ENCODE results near the gene BRICD5. TPM values are rescaled to one million over a fixed set of nuclear protein-coding genes. Genes with fewer than 3 reads are reported as not detected.
A peak's percentile ranks its signal among the peaks of the same experiment; 100 is the strongest.
"Not testable (repeated sequence)": the region's sequence is repeated elsewhere in the genome, so short reads cannot be mapped to it uniquely, and the experiment has no call there.

Gene BRICD5
- polyA plus RNA-seq, 1 donor, result 10.5 TPM

DNA sequence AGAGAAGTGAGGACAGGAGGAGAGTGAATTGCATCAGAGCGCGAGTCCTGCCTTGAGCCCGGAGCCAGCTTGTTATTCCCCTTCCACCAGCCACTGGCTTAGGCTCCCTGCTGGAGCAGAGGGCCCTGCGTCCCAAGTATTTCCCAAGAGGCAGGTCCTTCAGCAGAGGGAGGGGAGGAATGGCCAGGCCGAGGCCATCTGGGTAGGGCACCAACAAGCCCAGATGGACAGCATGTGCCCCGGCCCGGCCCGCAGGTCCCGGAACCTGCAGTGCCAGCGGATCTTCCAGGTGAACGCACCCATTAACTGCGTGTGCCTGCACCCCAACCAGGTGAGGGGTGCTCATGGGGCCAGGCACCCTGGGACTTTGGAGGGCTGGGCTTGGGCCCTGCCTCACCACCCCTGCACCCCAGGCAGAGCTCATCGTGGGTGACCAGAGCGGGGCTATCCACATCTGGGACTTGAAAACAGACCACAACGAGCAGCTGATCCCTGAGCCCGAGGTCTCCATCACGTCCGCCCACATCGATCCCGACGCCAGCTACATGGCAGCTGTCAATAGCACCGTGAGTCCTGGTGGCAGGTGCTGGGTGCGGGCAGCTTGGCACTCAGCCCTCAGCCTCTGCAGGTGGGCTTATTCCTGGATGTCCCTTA, 3.8 kb downstream of the BRICD5 start:
- WGBS (ENCODE audit: insufficient coverage, low lambda C conversion rate), result no CpG with 5 or more reads among the region's 23 CpGs
- Histone ChIP-seq H3K36me3 (ENCODE audit: control insufficient read depth, insufficient read depth, low read length) (peaks cover 36% of the 10 kb centered on the region), H3K27ac (ENCODE audit: low read length) (no peak overlapping the region), H3K9me3 (ENCODE audit: control insufficient read depth, low read depth, low read length) (peaks cover 5% of the 10 kb centered on the region), H3K4me3 (ENCODE audit: low read length) (no peak overlapping the region), H3K4me1 (ENCODE audit: control insufficient read depth, insufficient read depth, low read length) (peaks cover 12% of the 10 kb centered on the region), H3K27me3 (ENCODE audit: control insufficient read depth, insufficient read depth, low read length) (no peaks in the 10 kb centered on the region)
- no peak for DNase-seq

DNA sequence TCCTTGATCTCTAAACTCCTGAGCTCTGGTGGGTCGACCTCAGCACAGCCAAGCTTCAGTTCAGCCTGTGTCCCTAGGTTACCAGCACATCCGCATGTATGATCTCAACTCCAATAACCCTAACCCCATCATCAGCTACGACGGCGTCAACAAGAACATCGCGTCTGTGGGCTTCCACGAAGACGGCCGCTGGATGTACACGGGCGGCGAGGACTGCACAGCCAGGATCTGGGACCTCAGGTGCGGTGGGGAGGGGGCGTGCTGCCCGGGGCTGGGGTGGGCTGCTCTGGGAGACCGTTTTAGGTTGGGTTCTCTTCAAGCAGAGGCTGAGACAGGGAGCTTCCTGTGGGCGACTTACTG, 4.3 kb downstream of the BRICD5 start:
- H3K4me3 ChIP-seq (ENCODE audit: low read length), result peak overlapping the region; percentile 93
- WGBS (ENCODE audit: insufficient coverage, low lambda C conversion rate), result 52% methylated on average over 2 of the region's 18 CpGs

DNA sequence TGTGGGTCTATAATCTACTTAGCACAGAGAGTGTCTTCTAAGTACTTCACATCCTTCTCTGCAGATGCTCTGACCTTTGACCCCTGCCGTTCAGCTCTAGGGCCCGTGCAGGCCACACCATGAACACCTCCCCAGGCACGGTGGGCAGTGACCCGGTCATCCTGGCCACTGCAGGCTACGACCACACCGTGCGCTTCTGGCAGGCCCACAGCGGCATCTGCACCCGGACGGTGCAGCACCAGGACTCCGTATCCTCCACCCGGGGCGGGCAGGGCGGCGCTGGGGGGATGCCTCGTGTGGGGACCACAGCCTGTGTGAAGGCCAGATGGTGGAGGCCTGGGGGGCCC, 4.7 kb downstream of the BRICD5 start:
- Histone ChIP-seq H3K27me3 (ENCODE audit: control insufficient read depth, insufficient read depth, low read length) (no peaks in the 10 kb centered on the region), H3K4me3 (ENCODE audit: low read length) (peak overlapping the region; percentile 93), H3K4me1 (ENCODE audit: control insufficient read depth, insufficient read depth, low read length) (peaks cover 11% of the 10 kb centered on the region), H3K27ac (ENCODE audit: low read length) (peak overlapping the region; percentile 93), H3K9me3 (ENCODE audit: control insufficient read depth, low read depth, low read length) (peaks cover 5% of the 10 kb centered on the region), H3K36me3 (ENCODE audit: control insufficient read depth, insufficient read depth, low read length) (peaks cover 34% of the 10 kb centered on the region)
- WGBS (ENCODE audit: insufficient coverage, low lambda C conversion rate), result no CpG with 5 or more reads among the region's 16 CpGs
- DNase-seq, result no peak

More for the DNA sequence above, 4.3 kb downstream of the BRICD5 start:
- peaks cover 36% of the 10 kb centered on the region for H3K36me3 ChIP-seq (ENCODE audit: control insufficient read depth, insufficient read depth, low read length)
- H3K27me3 ChIP-seq (ENCODE audit: control insufficient read depth, insufficient read depth, low read length), result no peaks in the 10 kb centered on the region
- peaks cover 11% of the 10 kb centered on the region for H3K4me1 ChIP-seq (ENCODE audit: control insufficient read depth, insufficient read depth, low read length)
- H3K9me3 ChIP-seq (ENCODE audit: control insufficient read depth, low read depth, low read length), result peaks cover 5% of the 10 kb centered on the region
- no peak overlapping the region for H3K27ac ChIP-seq (ENCODE audit: low read length)
- no peak for DNase-seq

DNA sequence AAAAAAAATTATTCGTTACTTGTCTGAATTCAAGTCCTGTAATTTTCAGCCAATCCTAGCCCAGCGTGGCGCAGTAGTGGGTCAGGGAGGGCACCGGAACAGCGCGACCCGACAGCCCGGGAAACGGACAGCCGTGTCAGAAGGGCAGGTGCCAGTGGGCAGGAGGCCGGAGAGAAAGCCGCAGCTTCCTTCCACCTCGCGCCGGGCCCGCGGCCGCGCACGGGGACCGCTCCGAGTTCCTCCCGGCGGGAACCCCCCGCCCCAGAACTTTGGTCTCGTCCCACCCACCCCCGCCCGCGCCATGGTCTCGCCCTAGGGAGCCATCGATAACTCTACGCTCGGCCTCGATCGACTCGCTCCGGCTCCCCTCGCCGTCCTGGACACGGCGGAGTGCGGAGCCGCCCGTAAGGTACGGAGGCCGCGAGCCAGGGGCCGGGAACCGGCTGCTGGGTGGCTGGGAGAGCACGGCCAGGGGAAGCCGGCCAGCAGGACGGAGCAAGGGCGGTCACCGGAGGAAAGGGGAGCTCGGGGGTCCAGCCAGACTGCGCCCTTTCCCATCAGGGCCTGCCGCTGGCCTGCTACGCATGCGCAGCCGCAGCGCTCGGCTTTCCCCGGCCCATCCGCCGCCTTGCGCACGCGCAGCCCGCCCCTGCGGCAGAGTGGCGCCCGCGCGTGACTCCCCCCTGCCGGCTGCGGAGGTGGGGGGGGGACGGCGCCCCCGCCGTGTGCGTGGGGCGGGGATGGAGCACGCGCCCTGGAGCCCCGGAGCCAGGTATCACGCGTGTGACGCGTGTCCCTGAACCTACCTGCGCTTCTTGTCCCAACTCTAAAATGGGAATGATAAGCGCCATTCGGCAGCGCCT, 5.3 kb downstream of the BRICD5 start, which contains the start of gene MLST8:
Gene MLST8 (plus strand): TSS at position 351 of the 863 bp plus-strand sequence. CDS start 632 bp downstream, outside the sequence.
- Histone ChIP-seq H3K36me3 (ENCODE audit: control insufficient read depth, insufficient read depth, low read length) (peaks cover 32% of the 10 kb centered on the region), H3K9me3 (ENCODE audit: control insufficient read depth, low read depth, low read length) (peaks cover 5% of the 10 kb centered on the region), H3K4me3 (ENCODE audit: low read length) (peak within 1 kb of the TSS; percentile 93), H3K4me1 (ENCODE audit: control insufficient read depth, insufficient read depth, low read length) (peaks cover 11% of the 10 kb centered on the region), H3K27me3 (ENCODE audit: control insufficient read depth, insufficient read depth, low read length) (peaks cover 5% of the 10 kb centered on the region), H3K27ac (ENCODE audit: low read length) (peak within 1 kb of the TSS; percentile 93)
- no CpG with 5 or more reads among the region's 93 CpGs for WGBS (ENCODE audit: insufficient coverage, low lambda C conversion rate)
- peak; percentile 78 to 93 for DNase-seq

DNA sequence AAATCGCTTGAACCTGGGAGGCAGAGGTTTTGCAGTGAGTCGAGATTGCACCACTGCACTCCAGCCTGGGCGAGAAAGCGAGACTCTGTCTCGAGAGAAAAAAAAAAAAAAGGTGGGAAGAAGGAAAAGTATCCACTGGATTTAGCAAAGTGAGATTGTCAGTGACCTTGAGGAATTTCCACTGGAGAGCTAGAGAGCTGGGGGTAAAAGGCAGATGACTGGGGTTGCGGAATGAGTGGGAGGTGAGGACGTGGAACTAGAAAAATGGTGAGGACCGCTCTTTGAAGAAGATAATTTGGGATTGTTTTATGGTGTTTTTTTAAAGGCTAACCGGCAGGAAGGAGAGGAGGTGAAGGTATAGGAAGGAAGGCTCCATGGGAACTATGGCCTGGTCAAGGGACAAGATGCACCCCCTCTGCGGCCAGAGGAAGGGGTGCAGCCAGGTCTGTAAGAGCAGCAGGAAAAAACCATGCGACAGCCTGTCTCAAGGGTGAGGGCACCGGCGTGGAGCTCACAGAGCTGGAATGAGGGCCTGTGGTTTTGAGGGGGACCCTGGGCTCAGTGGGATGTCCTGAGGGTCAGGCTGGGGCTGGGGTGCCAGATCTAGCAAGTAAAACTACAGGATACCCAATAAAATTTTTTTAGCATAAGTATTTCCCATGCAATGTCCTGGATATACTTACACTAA, 6.1 kb downstream of the BRICD5 start:
- Histone ChIP-seq H3K9me3 (ENCODE audit: control insufficient read depth, low read depth, low read length) (peaks cover 5% of the 10 kb centered on the region), H3K27me3 (ENCODE audit: control insufficient read depth, insufficient read depth, low read length) (peaks cover 12% of the 10 kb centered on the region), H3K4me1 (ENCODE audit: control insufficient read depth, insufficient read depth, low read length) (peaks cover 11% of the 10 kb centered on the region), H3K27ac (ENCODE audit: low read length) (no peak overlapping the region), H3K4me3 (ENCODE audit: low read length) (peak overlapping the region; percentile 93), H3K36me3 (ENCODE audit: control insufficient read depth, insufficient read depth, low read length) (peaks cover 29% of the 10 kb centered on the region)
- whole genome bisulfite sequencing (ENCODE audit: insufficient coverage, low lambda C conversion rate), result 76% methylated on average over 3 of the region's 13 CpGs
- DNase-seq, result no peak

DNA sequence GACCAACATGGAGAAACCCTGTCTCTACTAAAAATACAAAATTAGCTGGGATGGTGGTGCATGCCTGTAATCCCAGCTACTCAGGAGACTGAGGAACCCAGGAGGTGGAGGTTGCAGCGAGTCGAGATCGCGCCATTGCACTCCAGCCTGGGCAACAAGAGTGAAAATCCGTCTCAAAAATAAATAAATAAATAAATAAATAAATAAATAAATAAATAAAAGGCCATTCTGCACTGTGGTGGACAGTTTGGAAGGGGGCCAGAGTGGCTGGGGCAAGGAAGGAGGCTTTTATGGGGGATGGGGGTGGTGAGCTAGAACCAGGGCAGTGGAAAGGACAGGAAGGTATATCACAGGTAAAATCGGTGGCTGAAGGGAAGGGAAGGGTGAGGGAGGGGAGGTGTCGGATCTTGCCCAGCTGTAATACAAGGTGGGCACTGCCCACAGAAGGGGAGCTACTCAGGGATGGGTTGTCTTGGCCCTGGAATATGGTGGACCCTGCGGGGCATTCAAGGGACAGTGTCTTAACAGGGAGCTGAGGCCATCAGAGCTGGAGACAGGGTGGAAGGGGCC, 7.5 kb downstream of the BRICD5 start:
- H3K27ac ChIP-seq (ENCODE audit: low read length); H3K9me3 ChIP-seq (ENCODE audit: control insufficient read depth, low read depth, low read length); DNase-seq; H3K4me3 ChIP-seq (ENCODE audit: low read length): not testable (repeated sequence)
- H3K27me3 ChIP-seq (ENCODE audit: control insufficient read depth, insufficient read depth, low read length), result peaks cover 25% of the 10 kb centered on the region
- WGBS (ENCODE audit: insufficient coverage, low lambda C conversion rate), result 93% methylated on average over 2 of the region's 8 CpGs
- peaks cover 16% of the 10 kb centered on the region for H3K36me3 ChIP-seq (ENCODE audit: control insufficient read depth, insufficient read depth, low read length)
- H3K4me1 ChIP-seq (ENCODE audit: control insufficient read depth, insufficient read depth, low read length), result peaks cover 11% of the 10 kb centered on the region

DNA sequence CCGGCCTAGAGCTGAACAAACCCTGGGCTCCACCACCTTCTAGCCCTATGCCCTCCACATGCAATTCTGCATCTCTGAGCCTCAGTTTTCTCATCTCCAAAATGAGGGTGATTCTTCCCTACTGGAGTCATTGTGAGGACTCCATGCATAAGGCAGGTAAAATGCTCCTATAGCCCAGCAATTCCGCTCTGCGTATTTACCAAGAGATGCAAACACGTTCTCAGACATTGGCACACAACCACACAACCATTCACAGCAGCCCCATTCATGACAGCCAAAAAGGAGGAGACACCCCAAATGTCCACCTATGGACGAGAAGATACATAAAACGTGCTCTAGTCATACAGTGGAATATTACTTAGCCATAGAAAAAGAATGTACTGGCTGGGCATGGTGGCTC, 10.3 kb downstream of the BRICD5 start:
- no peak for DNase-seq
- Histone ChIP-seq H3K4me1 (ENCODE audit: control insufficient read depth, insufficient read depth, low read length) (peaks cover 9% of the 10 kb centered on the region), H3K9me3 (ENCODE audit: control insufficient read depth, low read depth, low read length) (peaks cover 9% of the 10 kb centered on the region), H3K27ac (ENCODE audit: low read length) (no peak overlapping the region), H3K27me3 (ENCODE audit: control insufficient read depth, insufficient read depth, low read length) (peaks cover 45% of the 10 kb centered on the region), H3K36me3 (ENCODE audit: control insufficient read depth, insufficient read depth, low read length) (no peaks in the 10 kb centered on the region), H3K4me3 (ENCODE audit: low read length) (no peak overlapping the region)
- no CpG with 5 or more reads among the region's 6 CpGs for WGBS (ENCODE audit: insufficient coverage, low lambda C conversion rate)

DNA sequence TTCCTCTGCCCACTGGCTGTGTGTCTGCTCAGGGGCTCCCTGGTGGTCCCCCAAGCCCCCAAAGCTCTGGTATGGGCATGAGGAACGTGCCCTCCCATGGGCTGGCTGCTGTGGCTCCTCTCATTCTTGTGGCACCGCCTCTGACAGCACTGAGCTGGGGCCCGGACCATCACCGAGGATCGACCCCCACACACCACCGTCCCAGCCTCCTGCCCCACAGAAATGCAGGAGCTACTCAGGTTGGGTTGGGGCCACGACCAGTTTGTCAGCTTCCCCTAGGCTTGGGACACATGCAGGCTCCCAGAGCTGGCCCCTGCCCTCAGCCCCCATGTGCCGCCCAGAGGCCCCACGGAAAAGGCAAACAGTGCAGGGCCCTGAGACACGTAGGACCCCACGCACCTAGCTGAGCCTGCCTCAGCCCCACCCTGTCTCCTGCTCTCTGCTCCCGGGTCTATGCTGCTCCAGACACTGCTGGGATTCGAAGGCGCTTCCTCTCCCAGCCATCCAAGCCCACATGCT, 11.0 kb downstream of the BRICD5 start:
- no CpG with 5 or more reads among the region's 14 CpGs for WGBS (ENCODE audit: insufficient coverage, low lambda C conversion rate)
- no peak for DNase-seq
- Histone ChIP-seq H3K36me3 (ENCODE audit: control insufficient read depth, insufficient read depth, low read length) (no peaks in the 10 kb centered on the region), H3K27me3 (ENCODE audit: control insufficient read depth, insufficient read depth, low read length) (peaks cover 52% of the 10 kb centered on the region), H3K4me1 (ENCODE audit: control insufficient read depth, insufficient read depth, low read length) (peaks cover 13% of the 10 kb centered on the region), H3K4me3 (ENCODE audit: low read length) (no peak overlapping the region), H3K9me3 (ENCODE audit: control insufficient read depth, low read depth, low read length) (peaks cover 9% of the 10 kb centered on the region), H3K27ac (ENCODE audit: low read length) (no peak overlapping the region)

DNA sequence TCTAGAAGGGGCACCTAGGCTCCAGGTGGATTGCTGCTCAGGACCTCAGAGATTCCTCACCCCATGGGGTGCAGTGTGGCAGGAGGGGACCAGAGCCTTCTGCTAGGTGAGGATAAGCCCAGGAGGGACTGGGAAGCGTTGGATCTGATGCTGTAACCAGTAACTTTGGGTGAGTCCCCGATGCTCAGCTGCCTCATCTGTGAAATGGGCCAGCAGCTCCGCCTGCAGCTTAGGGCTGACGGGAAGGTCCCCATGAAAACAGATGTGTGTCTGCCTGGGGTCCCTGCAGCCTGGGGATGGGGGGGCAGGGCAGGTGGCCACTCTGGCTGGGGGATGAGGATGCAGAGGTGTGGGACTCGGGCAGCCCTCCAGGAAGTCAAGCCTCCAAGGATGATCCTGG, 11.6 kb downstream of the BRICD5 start:
- DNase-seq, result no peak
- peaks cover 13% of the 10 kb centered on the region for H3K4me1 ChIP-seq (ENCODE audit: control insufficient read depth, insufficient read depth, low read length)
- no peak overlapping the region for H3K27ac ChIP-seq (ENCODE audit: low read length)
- no CpG with 5 or more reads among the region's 5 CpGs for WGBS (ENCODE audit: insufficient coverage, low lambda C conversion rate)
- H3K27me3 ChIP-seq (ENCODE audit: control insufficient read depth, insufficient read depth, low read length), result peaks cover 57% of the 10 kb centered on the region
- no peaks in the 10 kb centered on the region for H3K36me3 ChIP-seq (ENCODE audit: control insufficient read depth, insufficient read depth, low read length)
- H3K9me3 ChIP-seq (ENCODE audit: control insufficient read depth, low read depth, low read length), result peaks cover 9% of the 10 kb centered on the region
- H3K4me3 ChIP-seq (ENCODE audit: low read length), result no peak overlapping the region

DNA sequence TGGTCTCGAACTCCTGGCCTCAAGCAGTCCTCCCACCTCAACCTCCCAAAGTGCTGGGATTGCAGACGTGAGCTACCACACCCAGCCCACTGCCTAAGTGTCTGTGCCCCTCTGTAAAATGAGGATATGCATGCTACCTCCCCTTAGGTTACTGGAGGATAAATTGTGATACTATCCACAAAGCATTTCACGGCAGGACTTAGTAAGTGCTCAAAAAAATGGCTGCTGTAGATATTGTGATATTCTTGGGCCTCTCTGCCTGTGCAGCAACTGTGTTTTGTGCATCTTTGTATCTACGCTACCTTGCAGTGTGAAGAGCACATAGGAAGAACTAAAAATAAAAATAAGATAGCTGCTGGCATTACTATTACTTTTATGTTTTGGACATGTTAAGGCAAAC, 12.4 kb downstream of the BRICD5 start:
- Histone ChIP-seq H3K9me3 (ENCODE audit: control insufficient read depth, low read depth, low read length) (peaks cover 7% of the 10 kb centered on the region), H3K27me3 (ENCODE audit: control insufficient read depth, insufficient read depth, low read length) (peaks cover 64% of the 10 kb centered on the region), H3K36me3 (ENCODE audit: control insufficient read depth, insufficient read depth, low read length) (no peaks in the 10 kb centered on the region), H3K4me1 (ENCODE audit: control insufficient read depth, insufficient read depth, low read length) (peaks cover 13% of the 10 kb centered on the region), H3K27ac (ENCODE audit: low read length) (no peak overlapping the region), H3K4me3 (ENCODE audit: low read length) (no peak overlapping the region)
- 100% methylated on average over 1 of the region's 4 CpGs for WGBS (ENCODE audit: insufficient coverage, low lambda C conversion rate)
- DNase-seq, result no peak
